Mesothelial cell of epicardium (in vitro differentiated cells): ENCODE measurements around the gene C16orf74. TPM values are rescaled to one million over a fixed set of nuclear protein-coding genes. Genes with fewer than 3 reads are reported as not detected.
A peak's percentile ranks its signal among the peaks of the same experiment; 100 is the strongest.

Source experiments
- DNase-seq, 2 experiments: peaks; one replicate each; pipeline ENCODE4 v3.0.0; 2021; ENCODE audit warnings: low spot score in 2 of 2; ENCODE audit not compliant: unreplicated experiment in 2 of 2
- H3K27ac Mint-ChIP-seq: 2 replicates; pipeline ENCODE4 v1.8.0; 2021; ENCODE audit warnings: mixed read lengths
- H3K27me3 Mint-ChIP-seq: 2 replicates; pipeline ENCODE4 v1.8.0; 2021; ENCODE audit warnings: low read depth, mixed read lengths
- H3K36me3 Mint-ChIP-seq: 2 replicates; pipeline ENCODE4 v1.8.0; 2021; ENCODE audit warnings: mixed read lengths
- H3K4me1 Mint-ChIP-seq: 2 replicates; pipeline ENCODE4 v1.8.0; 2021; ENCODE audit warnings: mixed read lengths
- H3K4me3 Mint-ChIP-seq: 2 replicates; pipeline ENCODE4 v1.8.0; 2021; ENCODE audit warnings: mild to moderate bottlenecking, moderate library complexity, mixed read lengths
- H3K9me3 Mint-ChIP-seq: 2 replicates; pipeline ENCODE4 v1.8.0; 2021; ENCODE audit warnings: mixed read lengths
- total RNA-seq: library from RNA; stranded (reverse); gene quantifications from 3 replicates; pipeline ENCODE4 v1.2.1, GENCODE V29; 2021
- TF ChIP-seq, protein P1 (sequence below): fragments of 200-600 bp; sonication (generic); IDR thresholded peaks from one replicate; pipeline ENCODE4 v1.5.0; 2021; ENCODE audit warnings: antibody characterized with exemption; ENCODE audit not compliant: unreplicated experiment

The C16orf74 gene
- total RNA-seq, 1 donor from 2014 or later, result 12.1 TPM

DNA sequence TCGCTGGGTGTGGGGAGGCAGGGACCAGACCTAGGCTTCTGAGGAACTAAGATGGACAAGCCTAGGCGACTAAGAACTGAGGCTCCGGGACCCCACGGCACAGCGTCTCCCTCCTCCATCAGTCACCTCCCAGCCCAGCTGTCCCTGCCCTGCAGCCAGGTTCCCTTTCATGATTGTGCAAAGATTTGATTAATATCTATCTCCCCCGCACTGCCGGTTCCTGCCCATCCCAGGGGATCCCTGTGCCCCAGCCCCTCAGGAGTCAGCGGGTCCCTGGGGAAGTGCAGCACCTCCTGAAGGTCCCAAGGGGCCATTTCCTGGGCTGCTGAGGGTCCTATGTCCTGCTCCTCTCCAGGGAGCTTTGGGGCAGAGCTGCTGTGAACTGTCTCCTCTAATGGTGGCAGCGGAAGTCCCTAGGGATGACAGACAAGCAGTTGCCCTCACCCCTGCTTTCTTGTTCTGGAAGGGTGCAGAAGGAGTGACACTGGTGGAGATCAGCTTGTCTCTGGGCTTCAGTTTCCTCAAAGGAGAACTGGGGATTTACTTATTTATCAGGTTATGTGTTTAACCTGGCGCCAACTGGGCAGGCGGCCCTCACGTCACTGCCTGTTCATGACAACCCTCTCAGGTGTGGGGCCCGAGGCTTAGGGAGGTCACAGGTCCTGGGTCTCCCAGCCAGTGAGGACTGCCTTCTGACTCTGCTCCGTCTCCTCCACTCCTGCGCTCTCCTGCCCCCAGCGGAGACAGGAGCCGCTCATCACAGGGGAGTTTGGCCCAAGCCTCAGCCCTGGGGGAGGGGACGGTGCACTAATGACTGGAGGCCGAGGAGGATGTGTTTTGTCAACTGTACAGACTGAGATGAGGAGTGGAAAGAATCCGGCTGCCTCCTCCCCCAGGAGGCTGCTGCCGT lies 1.9 kb upstream of the C16orf74 start:
- H3K27ac Mint-ChIP-seq, result peak overlapping the region; percentile 66
- DNase-seq, result peak in 1 of 2 experiments; percentile 66
- H3K27me3 Mint-ChIP-seq, result peaks cover 9% of the 10 kb centered on the region
- no peaks in the 10 kb centered on the region for H3K9me3 Mint-ChIP-seq
- H3K36me3 Mint-ChIP-seq, result no peaks in the 10 kb centered on the region
- TF ChIP-seq, protein P1, sequence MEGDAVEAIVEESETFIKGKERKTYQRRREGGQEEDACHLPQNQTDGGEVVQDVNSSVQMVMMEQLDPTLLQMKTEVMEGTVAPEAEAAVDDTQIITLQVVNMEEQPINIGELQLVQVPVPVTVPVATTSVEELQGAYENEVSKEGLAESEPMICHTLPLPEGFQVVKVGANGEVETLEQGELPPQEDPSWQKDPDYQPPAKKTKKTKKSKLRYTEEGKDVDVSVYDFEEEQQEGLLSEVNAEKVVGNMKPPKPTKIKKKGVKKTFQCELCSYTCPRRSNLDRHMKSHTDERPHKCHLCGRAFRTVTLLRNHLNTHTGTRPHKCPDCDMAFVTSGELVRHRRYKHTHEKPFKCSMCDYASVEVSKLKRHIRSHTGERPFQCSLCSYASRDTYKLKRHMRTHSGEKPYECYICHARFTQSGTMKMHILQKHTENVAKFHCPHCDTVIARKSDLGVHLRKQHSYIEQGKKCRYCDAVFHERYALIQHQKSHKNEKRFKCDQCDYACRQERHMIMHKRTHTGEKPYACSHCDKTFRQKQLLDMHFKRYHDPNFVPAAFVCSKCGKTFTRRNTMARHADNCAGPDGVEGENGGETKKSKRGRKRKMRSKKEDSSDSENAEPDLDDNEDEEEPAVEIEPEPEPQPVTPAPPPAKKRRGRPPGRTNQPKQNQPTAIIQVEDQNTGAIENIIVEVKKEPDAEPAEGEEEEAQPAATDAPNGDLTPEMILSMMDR, result no peak
- peaks cover 44% of the 10 kb centered on the region for H3K4me1 Mint-ChIP-seq
- peak overlapping the region; percentile 2 for H3K4me3 Mint-ChIP-seq

DNA sequence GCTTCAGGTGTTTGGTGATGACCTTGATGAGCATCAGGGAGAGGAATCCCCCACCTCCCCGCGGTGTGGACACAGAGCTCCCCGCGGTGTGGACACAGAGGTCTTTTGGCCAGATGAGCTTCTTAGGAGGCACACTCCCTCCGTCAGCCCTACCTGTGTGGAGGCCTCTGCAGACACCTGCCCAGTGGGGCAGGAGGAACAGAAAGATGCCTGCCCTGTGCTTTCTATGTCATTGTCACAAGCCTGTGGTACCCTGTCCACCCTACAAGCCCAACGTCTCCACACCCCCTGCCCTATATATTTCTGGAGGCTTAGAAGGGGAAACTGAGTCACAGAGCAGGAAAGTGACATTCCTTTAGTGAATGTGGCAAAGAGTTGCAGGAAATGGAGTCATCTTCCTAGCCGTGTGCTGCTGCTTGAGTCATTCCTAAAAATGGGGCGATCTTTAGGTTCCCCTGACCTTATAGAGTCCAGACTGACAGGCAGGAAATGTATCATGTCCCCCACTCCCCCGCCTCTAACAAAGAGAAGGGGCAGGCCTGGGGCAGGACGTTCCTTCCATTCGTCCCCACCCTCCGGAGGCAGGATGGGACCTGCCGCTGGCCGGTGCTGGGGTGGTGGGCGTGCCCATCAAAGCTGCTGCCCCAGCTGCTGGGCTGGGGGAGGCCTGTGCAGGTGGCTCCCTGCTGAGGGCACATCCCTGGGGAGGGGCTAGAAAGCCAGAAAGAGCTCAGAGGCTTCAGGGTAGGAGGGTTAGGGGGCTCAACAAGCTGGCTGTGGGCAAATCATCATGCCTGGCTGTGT lies 1.0 kb upstream of the C16orf74 start:
- Mint-ChIP-seq H3K9me3 (no peaks in the 10 kb centered on the region), H3K4me1 (peaks cover 44% of the 10 kb centered on the region), H3K36me3 (no peaks in the 10 kb centered on the region), H3K4me3 (peak overlapping the region; percentile 54), H3K27ac (no peak overlapping the region), H3K27me3 (peaks cover 9% of the 10 kb centered on the region)
- TF ChIP-seq, protein P1, result no peak
- no peak for DNase-seq

GRCh38 chr16:85750146-85750826 lies 610 bp downstream of the C16orf74 start:
- Mint-ChIP-seq H3K36me3 (no peaks in the 10 kb centered on the region), H3K27me3 (peaks cover 9% of the 10 kb centered on the region), H3K9me3 (no peaks in the 10 kb centered on the region), H3K27ac (peak overlapping the region; percentile 92), H3K4me1 (peaks cover 44% of the 10 kb centered on the region), H3K4me3 (peak overlapping the region; percentile 89)
- TF ChIP-seq, protein P1, result no peak
- DNase-seq, result peak in 1 of 2 experiments; percentile 59

DNA sequence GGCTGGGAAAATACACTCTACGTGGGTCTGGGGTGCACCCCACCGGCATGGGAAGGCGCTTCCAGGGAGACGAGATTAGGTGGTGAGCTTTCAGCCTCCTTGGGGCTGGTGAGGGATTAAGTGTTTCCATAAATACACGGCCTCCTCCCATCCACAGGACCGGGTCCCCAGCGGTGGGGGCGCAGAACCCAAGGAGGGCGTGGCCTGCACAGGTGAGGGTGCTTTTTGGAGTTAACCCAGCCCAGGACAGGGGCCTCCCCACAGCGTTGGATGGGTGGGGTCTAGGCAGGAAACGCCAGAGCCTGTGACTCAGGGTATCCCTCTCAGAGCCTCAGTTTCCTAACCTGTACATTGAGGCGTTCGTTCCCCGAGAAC lies 1.1 kb downstream of the C16orf74 start:
- peaks cover 44% of the 10 kb centered on the region for H3K4me1 Mint-ChIP-seq
- TF ChIP-seq, protein P1, result no peak
- no peaks in the 10 kb centered on the region for H3K9me3 Mint-ChIP-seq
- peak overlapping the region; percentile 92 for H3K27ac Mint-ChIP-seq
- H3K36me3 Mint-ChIP-seq, result no peaks in the 10 kb centered on the region
- H3K27me3 Mint-ChIP-seq, result peaks cover 9% of the 10 kb centered on the region
- peak overlapping the region; percentile 89 for H3K4me3 Mint-ChIP-seq
- DNase-seq, result no peak

DNA sequence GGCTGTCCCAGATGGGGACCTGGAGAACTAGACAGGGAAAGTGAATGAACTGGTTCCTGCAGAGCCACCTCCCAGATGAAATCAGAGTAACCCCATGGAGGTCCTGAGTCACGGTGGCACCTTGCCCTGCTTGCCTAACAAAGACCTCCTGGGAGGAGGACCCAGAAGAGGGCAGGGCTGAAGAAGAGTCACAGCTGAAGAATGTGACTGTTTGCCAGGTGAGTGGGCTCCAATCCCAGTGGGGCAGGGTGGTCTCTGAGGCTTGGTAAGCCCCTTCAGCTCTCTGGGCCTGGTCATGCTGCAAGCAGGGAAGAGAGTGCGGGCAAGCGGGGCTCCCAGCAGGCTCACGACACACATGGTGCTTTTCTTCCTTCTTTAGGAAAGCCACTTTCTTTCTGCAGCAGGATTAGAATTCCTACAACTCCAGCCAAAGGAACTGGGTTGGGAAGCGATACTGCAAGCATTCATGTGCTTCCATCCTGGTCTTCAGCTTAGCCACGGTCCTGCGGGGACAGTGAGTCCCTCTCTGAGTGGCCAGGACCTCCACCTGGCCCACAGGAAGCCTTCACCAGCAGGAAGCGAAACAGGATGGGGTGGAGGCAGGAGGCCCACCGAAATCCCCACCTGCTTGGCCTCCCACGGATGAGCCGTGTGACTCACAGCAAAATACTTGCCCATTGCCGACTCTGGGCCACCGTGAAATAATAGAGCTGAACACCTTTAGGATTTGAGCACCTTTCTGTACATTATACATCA lies 4.3 kb downstream of the C16orf74 start:
- Mint-ChIP-seq H3K4me1 (peaks cover 20% of the 10 kb centered on the region), H3K4me3 (no peak overlapping the region), H3K27ac (no peak overlapping the region), H3K27me3 (peaks cover 7% of the 10 kb centered on the region), H3K9me3 (no peaks in the 10 kb centered on the region), H3K36me3 (peaks cover 4% of the 10 kb centered on the region)
- TF ChIP-seq, protein P1, result no peak
- no peak for DNase-seq
